AG09319 (cell line): Measurements from ENCODE around the gene C1orf105.

Source experiments
- DNase-seq: peaks from one replicate; pipeline ENCODE4 v3.0.0-alpha.2; 2010; ENCODE audit warnings: low read depth; ENCODE audit errors: extremely low read depth
- CTCF ChIP-seq: IDR thresholded peaks from 2 replicates; pipeline ENCODE4 v1.5.1; 2011; ENCODE audit warnings: low read depth, mild to moderate bottlenecking, inconsistent platforms, low read length, moderate library complexity

C1orf105 gene

GRCh38 chr1:172380441-172381244, 39.8 kb upstream of the C1orf105 start:
- no peak for TF ChIP-seq CTCF
- no peak for DNase-seq

- DNase-seq = no peak
- no peak for TF ChIP-seq CTCF
These were observed 38.5 kb upstream of the C1orf105 start for GRCh38 chr1:172381946-172382345.

GRCh38 chr1:172382406-172382805, 38.1 kb upstream of the C1orf105 start:
- no peak for DNase-seq
- no peak for TF ChIP-seq CTCF

GRCh38 chr1:172382990-172383389, 37.5 kb upstream of the C1orf105 start:
- no peak for TF ChIP-seq CTCF
- no peak for DNase-seq

GRCh38 chr1:172383536-172383935, 36.9 kb upstream of the C1orf105 start:
- TF ChIP-seq CTCF = no peak
- no peak for DNase-seq

- DNase-seq = no peak
- TF ChIP-seq CTCF = no peak
These were observed 35.8 kb upstream of the C1orf105 start for GRCh38 chr1:172384656-172385055.

- TF ChIP-seq CTCF = no peak
- no peak for DNase-seq
These were observed 34.4 kb upstream of the C1orf105 start for GRCh38 chr1:172386046-172386445.
